Activated naive CD8-positive, alpha-beta T cell (primary cell): ENCODE results near the gene MMP24.
"Not testable (repeated sequence)": the region's sequence is repeated elsewhere in the genome, so short reads cannot be mapped to it uniquely, and the experiment has no call there.

Experiments used
- H3K27ac Mint-ChIP-seq: one replicate; pipeline ENCODE4 v1.8.0; 2021; ENCODE audit warnings: mixed read lengths
- H3K27me3 Mint-ChIP-seq: one replicate; pipeline ENCODE4 v1.8.0; 2021; ENCODE audit warnings: mixed read lengths
- H3K36me3 Mint-ChIP-seq: one replicate; pipeline ENCODE4 v1.8.0; 2021; ENCODE audit warnings: mixed read lengths
- H3K4me1 Mint-ChIP-seq: one replicate; pipeline ENCODE4 v1.8.0; 2021; ENCODE audit warnings: low read depth, mixed read lengths
- H3K4me3 Mint-ChIP-seq: one replicate; pipeline ENCODE4 v1.8.0; 2021; ENCODE audit warnings: mild to moderate bottlenecking, mixed read lengths
- H3K9me3 Mint-ChIP-seq: one replicate; pipeline ENCODE4 v1.8.0; 2021; ENCODE audit warnings: low read depth, mixed read lengths

MMP24 gene

DNA sequence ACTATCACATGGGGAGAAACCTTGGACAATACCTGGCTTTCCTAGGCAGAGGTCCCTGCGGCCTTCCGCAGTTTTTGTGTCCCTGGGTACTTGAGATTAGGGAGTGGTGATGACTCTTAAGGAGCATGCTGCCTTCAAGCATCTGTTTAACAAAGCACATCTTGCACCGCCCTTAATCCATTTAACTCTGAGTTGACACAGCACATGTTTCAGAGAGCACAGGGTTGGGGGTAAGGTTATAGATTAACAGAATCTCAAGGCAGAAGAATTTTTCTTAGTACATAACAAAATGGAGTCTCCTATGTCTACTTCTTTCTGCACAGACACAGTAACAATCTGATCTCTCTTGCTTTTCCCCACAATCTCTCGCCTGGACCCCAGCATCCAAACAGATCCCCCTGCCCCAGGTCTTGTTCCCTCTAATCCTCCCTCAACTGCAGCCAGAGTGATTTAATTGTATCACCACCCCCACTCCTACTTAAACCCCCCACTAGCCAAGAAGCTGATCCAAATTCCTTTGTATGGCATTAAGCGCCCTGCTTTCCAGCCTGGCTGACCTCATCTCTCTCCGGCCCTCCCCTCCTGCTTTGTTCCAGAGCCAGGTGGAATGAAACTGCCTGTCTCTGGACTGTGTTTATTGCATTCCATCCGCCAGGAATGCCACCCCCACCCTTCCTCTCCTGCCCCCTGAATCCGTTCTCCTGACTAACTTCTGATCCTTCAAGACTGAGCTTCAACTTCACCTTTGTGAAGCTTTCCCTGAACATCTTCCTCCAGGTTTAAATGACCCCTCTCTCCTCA lies 36.4 kb downstream of the MMP24 start:
- not testable (repeated sequence) for H3K27ac Mint-ChIP-seq, H3K4me1 Mint-ChIP-seq, H3K4me3 Mint-ChIP-seq, H3K9me3 Mint-ChIP-seq, H3K36me3 Mint-ChIP-seq, H3K27me3 Mint-ChIP-seq

DNA sequence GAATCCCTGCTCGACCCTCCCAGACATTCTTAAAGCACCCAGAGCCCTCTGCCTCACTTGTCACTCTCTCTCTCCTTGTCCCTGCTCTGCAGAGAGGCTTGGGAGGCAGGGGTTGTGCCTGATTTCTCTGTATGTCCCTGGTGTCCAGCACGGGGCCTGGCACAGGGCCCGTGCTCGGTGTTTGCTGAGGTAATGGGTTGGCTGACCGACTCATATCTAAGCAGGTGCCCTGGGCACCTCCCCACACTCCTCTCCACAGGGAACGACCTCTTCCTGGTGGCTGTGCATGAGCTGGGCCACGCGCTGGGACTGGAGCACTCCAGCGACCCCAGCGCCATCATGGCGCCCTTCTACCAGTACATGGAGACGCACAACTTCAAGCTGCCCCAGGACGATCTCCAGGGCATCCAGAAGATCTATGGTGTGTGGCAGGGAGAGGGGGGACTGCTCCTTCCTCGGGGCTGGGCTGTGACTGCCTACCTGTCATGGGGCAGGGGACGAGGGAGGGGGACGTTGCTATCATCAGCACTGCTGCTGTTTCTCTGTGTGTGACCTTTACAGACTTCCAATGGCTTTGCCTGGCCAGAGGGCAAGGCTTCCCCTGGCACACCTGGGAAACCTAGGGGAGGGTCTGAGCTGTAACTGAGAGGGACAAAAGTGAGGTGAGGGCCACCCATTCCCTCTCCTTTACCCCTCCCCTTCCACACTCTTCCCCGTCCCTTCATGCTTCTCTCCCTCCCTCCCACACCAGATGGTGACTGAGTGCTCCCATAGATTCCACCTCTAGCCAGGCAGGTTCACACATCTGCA lies 37.2 kb downstream of the MMP24 start:
- Mint-ChIP-seq H3K4me3 (no peak overlapping the region), H3K4me1 (peaks cover 2% of the 10 kb centered on the region), H3K27ac (no peak overlapping the region), H3K9me3 (no peaks in the 10 kb centered on the region), H3K36me3 (no peaks in the 10 kb centered on the region), H3K27me3 (no peaks in the 10 kb centered on the region)

DNA sequence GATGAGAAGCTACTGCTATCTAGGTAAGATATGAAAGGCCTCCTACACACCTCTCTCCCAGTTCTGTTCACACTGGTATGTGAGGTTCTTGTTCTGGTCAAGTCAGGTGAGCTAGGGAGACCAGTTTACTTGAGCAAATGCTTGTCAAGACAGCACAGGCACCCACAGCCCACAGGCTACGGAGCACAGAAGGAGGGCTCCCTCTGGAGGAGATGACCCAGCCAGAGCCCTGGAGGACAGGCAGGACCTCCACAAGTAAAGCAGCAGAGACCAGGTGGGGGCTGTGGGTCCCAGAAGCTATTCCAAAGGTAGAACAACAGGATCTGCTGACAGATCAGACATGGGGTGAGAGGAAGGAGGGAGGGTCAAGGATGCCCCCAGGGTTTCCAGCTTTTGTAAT lies 38.3 kb downstream of the MMP24 start:
- Mint-ChIP-seq H3K36me3 (no peaks in the 10 kb centered on the region), H3K4me1 (peaks cover 2% of the 10 kb centered on the region), H3K27me3 (no peaks in the 10 kb centered on the region), H3K9me3 (no peaks in the 10 kb centered on the region), H3K4me3 (no peak overlapping the region), H3K27ac (no peak overlapping the region)

DNA sequence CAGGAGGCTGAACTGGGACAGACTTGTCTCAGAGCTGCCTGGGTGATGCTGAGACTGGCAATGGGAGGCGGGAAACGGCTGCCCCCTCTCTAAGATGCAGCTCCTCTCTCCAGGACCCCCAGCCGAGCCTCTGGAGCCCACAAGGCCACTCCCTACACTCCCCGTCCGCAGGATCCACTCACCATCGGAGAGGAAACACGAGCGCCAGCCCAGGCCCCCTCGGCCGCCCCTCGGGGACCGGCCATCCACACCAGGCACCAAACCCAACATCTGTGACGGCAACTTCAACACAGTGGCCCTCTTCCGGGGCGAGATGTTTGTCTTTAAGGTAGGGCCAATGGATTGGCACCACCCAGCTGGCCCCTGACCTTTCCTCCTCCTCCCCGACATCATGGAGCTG lies 40.6 kb downstream of the MMP24 start:
- Mint-ChIP-seq H3K27me3 (no peaks in the 10 kb centered on the region), H3K36me3 (no peaks in the 10 kb centered on the region), H3K27ac (no peak overlapping the region), H3K4me1 (peaks cover 2% of the 10 kb centered on the region), H3K4me3 (no peak overlapping the region), H3K9me3 (no peaks in the 10 kb centered on the region)

DNA sequence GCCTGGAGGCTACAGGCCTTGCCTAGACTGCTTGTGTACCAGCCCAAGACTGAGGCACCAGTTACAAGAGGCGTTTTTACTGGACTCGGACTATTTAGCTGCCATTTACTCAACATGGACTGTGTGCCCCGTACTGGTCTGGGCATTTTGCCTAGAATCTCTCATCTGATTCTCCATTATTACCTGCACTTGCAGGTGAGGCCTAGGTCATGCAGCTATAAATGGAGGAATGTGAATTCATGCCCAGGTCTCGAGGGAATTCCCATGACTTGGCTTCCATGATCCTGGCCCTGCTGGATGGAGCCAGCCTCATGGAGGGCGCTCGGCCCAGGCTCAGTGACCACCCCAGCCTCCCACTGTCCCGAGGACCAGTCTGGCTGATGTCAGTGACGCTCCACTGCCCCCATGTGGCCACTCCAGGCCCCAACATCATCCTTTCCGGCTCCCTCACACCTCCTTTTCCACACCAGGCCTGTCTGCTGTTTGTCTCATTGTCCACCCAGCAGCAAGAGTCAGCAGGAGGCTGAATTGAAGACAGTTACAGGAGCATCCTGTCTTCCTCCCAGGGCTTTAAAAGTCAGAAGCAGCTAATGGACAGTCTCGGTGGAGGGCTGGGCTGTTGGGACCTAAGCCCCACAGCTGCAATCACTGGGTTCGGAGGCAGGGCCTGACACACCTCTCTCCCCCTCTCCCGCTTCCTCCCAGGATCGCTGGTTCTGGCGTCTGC lies 42.7 kb downstream of the MMP24 start:
- Mint-ChIP-seq H3K4me1 (peaks cover 2% of the 10 kb centered on the region), H3K27ac (no peak overlapping the region), H3K4me3 (no peak overlapping the region), H3K9me3 (no peaks in the 10 kb centered on the region), H3K36me3 (no peaks in the 10 kb centered on the region), H3K27me3 (no peaks in the 10 kb centered on the region)

DNA sequence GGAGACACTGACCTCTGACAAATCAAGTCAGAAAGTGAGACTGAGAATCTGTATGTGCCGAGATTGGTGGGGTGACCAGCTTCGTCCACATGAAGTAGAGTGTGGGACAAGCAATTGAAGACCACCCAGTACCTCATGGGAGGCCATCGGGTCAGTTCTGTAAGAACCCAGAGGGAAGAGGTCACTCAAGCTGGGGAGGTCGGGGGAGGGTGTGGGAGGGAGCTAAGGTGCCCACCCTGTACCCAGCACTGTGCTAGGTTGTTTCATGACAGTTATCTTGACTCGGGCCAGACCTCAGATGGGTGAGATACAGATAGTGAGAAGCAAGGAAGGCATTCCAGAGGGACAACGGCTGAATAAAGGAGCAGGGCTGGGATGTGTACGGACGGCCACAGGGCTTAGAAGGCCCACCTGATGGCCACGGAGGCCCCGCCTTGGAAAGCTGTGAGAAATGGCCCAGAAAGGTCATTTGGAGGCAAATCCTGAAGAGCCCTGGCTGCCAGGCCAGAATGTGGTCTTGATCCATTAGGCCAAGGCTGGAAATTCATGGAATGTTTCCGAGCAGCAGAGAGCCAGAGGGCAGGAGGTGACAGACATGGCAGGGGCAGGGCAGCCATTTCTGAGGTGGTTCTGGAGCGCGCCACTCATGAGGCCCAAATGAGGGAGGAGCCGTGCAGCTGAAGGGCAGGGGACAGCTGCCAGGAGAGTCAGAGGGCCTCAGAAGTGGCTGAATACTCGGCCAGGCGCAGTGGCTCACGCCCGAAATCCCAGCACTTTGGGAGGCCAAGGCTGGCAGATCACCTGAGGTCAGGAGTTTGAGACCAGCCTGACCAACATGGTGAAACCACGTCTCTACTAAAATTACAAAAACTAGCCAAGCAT lies 43.8 kb downstream of the MMP24 start:
- Mint-ChIP-seq H3K4me3 (no peak overlapping the region), H3K36me3 (no peaks in the 10 kb centered on the region), H3K9me3 (no peaks in the 10 kb centered on the region), H3K4me1 (peaks cover 2% of the 10 kb centered on the region), H3K27me3 (no peaks in the 10 kb centered on the region), H3K27ac (peak overlapping the region; percentile 16)

DNA sequence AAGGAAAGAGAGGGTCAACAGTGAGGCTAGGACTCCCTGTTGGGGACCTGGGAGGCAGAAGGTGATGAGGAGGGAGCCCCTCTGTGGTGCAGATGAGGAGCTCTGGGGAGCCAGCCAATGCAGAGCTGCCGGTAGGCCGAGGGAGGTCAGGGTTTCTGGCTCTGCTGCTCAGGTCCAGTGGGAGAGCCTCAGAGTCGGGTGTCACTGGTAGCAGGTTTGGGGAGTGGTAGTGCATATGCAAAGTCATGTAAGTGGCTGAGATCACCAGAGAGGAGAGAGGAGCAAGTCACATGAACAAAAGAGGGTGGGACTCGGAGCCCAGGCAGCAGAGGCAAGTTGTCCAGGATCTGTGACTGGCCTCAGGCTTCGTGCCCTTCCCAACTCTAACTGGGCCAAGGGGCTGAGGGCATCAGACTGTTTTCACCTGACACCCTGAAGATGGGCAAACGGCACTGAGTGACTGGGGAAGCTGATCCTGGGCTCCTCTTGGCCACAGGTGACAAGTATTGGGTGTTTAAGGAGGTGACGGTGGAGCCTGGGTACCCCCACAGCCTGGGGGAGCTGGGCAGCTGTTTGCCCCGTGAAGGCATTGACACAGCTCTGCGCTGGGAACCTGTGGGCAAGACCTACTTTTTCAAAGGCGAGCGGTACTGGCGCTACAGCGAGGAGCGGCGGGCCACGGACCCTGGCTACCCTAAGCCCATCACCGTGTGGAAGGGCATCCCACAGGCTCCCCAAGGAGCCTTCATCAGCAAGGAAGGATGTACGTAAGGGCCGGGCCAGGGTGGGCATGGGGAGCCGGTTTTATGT lies 44.8 kb downstream of the MMP24 start:
- no peaks in the 10 kb centered on the region for H3K27me3 Mint-ChIP-seq
- H3K4me3 Mint-ChIP-seq, result no peak overlapping the region
- H3K9me3 Mint-ChIP-seq, result no peaks in the 10 kb centered on the region
- H3K27ac Mint-ChIP-seq, result peak overlapping the region; percentile 34
- peaks cover 4% of the 10 kb centered on the region for H3K4me1 Mint-ChIP-seq
- no peaks in the 10 kb centered on the region for H3K36me3 Mint-ChIP-seq

DNA sequence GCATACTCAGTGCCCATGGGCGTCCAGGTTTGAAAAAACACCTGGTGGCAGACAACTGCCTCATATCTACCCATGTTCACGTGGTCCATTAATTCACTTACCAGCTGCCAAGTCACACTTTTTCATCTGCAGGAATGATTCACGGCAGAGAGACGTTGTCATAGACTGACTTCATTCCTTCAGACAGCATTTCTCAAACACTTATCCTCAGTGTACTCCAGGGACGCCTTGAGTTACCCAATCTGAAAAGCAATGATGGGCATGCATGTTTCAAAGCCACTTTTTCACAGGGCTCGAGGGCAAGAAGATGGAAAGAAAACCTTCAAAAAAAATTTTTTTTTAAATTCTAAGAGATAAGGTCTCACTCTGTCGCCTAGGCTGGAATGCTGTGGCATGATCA lies 45.4 kb downstream of the MMP24 start:
- Mint-ChIP-seq H3K4me1 (peaks cover 7% of the 10 kb centered on the region), H3K4me3 (no peak overlapping the region), H3K27me3 (no peaks in the 10 kb centered on the region), H3K36me3 (no peaks in the 10 kb centered on the region), H3K27ac (no peak overlapping the region), H3K9me3 (no peaks in the 10 kb centered on the region)

DNA sequence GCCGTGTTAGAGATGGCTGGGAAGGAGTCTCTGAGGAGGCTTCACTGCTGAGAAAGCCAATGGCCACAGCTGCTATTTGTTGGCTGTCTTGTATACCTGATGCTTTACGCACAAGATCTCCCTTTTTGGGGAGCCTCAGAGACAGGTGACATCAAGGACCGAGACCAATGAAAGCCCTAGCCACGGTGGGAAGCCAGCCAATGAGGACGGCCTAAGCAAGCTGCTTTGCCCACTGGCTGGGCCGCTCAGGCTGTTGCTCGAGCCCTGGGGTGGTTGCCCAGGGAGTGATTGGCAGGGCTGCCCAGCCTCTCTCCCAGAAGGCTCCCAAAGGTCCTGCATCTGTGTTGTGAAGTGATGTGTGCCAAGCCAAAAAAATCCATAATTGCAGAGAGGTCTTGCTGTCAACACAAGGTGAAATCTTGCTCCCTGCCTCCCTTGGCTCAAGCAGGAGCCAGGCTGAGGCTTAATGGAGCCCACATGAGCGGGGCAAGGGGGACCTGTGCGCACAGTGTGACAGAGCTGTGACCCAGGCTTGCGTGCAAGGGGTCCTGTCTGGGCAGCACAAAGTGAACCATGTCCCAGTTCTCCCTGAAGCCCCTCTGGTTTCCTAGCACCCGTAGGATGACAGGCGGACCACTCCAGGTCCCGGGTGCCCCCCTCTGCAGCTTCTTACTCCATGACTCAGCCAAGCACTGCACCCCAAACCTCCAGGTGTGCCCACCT lies 47.1 kb downstream of the MMP24 start:
- Mint-ChIP-seq H3K9me3 (no peaks in the 10 kb centered on the region), H3K27ac (peak overlapping the region; percentile 37), H3K36me3 (peaks cover 3% of the 10 kb centered on the region), H3K27me3 (no peaks in the 10 kb centered on the region), H3K4me1 (peaks cover 15% of the 10 kb centered on the region), H3K4me3 (no peak overlapping the region)

DNA sequence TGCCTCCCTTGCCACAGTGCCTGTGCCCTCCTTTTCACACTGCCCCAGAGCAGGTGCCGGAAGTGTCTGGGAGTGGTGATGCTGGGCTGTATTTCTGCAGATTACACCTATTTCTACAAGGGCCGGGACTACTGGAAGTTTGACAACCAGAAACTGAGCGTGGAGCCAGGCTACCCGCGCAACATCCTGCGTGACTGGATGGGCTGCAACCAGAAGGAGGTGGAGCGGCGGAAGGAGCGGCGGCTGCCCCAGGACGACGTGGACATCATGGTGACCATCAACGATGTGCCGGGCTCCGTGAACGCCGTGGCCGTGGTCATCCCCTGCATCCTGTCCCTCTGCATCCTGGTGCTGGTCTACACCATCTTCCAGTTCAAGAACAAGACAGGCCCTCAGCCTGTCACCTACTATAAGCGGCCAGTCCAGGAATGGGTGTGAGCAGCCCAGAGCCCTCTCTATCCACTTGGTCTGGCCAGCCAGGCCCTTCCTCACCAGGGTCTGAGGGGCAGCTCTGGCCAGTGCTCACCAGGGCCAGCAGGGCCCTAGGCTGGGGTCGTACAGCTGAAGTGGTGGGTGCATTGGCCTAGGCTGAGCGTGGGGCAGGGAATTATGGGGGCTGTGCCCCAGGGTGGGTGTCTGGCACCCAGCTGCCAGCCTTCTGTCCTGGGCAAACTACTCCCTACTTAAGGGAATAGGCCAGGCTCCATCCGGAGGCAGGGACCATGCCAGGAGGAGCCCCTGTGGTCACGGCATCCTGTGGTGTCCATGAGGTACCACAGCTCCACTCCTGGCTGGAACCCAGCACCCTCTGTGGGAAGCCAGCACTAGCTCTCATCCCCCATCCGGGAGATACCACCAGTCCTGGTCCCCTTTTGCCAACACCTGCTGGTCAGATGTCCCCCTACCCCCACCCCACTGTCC lies 47.9 kb downstream of the MMP24 start:
- H3K9me3 Mint-ChIP-seq, result no peaks in the 10 kb centered on the region
- peaks cover 18% of the 10 kb centered on the region for H3K4me1 Mint-ChIP-seq
- H3K27ac Mint-ChIP-seq, result no peak overlapping the region
- peaks cover 3% of the 10 kb centered on the region for H3K36me3 Mint-ChIP-seq
- H3K4me3 Mint-ChIP-seq, result no peak overlapping the region
- H3K27me3 Mint-ChIP-seq, result no peaks in the 10 kb centered on the region

DNA sequence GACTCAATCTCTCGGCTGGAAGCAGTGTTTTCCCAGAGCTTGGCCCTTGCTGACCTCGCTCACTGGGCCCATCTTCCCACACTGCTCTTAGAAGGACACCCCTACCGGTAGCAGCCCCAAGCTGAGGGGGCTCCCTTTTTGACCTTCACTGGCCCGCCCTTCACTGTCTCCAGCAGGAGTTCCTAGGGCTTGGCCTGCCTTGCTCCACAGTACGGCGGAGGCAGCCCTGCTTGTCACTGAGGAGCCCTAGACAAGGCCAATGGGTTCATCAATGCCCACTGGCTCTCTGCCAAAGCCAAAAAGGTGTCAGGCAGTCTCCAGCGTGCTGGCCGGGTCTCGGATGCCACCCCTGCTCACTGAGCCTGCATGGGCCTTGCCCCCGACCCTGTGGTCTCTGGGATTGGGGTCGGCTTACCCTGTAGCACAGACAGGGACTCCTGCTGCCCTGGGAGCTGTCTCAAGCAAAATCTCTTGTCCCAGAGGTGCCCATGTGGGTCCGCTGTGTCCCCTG lies 49.3 kb downstream of the MMP24 start:
- H3K27me3 Mint-ChIP-seq, result no peaks in the 10 kb centered on the region
- peaks cover 23% of the 10 kb centered on the region for H3K4me1 Mint-ChIP-seq
- no peak overlapping the region for H3K27ac Mint-ChIP-seq
- peaks cover 10% of the 10 kb centered on the region for H3K36me3 Mint-ChIP-seq
- no peaks in the 10 kb centered on the region for H3K9me3 Mint-ChIP-seq
- H3K4me3 Mint-ChIP-seq, result peak overlapping the region; percentile 56

DNA sequence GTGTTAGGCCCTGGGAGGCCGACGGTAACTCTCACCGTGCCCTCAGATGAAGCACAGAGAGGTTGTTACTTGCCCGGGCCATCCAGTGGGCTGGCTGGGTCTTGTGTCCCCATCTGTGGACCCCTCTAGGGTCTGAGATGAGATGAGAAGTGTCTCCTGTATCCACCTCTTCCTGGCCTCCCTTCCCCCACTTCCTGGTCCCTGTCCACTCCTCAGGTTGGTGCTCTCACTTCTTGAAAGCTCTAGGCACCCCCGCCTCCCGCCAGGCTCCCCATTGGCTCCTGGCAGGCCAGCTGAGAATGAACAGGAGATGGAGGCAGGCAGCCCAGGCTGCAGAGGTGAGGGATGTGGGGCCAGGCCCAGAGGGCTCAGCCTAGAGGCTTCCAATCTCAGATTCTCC lies 49.9 kb downstream of the MMP24 start:
- Mint-ChIP-seq H3K27me3 (no peaks in the 10 kb centered on the region), H3K27ac (peak overlapping the region; percentile 98), H3K4me1 (peaks cover 23% of the 10 kb centered on the region), H3K4me3 (peak overlapping the region; percentile 98), H3K9me3 (no peaks in the 10 kb centered on the region), H3K36me3 (peaks cover 10% of the 10 kb centered on the region)
